HG03521 (cell line): ENCODE measurements around the gene HS2ST1.
"Not testable (repeated sequence)": the region's sequence is repeated elsewhere in the genome, so short reads cannot be mapped to it uniquely, and the experiment has no call there.

Experiments
- ATAC-seq: cut with Tn5 transposase; IDR thresholded peaks from one replicate; pipeline ENCODE4 v1.9.1; 2021; ENCODE audit warnings: mild to moderate bottlenecking, moderate library complexity; ENCODE audit not compliant: unreplicated experiment

The HS2ST1 gene

DNA sequence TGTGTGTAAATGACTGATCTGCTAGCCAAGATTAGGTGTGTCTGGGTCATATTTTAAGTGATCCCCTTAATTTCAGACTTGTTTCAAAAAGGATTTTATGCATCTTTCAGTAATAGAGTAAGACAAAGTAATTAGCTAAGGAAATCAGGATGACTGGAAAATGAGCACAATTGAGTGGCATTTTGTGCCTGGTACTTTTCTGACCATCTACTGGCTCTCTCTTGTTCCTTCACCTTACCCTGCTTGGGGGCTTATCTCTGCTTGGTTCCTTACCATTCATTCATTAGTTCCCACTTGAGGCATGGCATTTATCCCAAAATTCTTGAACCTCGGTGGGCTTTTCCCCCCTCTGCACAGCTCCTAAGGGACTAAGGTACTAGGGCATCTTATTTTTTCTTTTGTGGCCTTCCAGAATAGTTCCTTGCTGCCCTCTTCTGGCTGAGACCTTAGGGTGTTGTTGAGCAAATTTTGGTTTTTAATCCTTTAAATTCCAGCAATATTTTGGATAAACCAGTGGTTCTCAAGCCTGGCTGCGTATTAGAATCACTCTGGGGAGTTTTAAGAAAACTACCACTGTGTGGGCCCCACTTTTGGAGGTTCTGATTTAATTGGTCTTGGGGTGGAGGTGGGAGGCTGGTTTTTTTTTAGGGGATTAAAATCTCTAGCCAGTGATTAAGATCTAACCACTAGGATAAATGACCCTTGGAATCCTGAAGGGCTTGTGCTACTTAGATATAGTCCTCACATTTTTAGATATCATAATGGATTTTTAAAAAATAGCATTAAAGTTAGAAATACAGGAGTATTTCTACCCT, 50.8 kb downstream of the HS2ST1 start:
- no peak for ATAC-seq

GRCh38 chr1:86965827-86966182, 51.4 kb downstream of the HS2ST1 start:
- ATAC-seq, result no peak

- no peak for ATAC-seq
Measured at GRCh38 chr1:86970938-86971337, 56.5 kb downstream of the HS2ST1 start.

DNA sequence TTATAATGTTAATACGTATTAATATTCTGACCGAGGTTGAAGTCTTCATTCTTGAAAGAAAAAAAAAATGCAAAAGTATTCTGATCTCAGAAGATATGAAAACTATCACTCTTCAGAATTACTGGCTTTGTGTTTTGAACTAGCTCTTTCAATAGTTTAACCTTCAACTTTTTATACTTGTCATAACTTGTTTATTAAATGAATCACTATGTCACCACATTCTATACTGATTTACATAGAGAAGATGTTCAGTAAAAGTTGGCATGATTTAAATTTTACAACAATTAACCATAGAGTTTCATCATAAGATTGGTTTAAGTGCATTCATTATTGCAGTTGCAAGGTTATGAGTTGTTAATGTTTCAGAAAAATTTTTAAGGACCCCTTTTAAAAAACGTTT, 57.3 kb downstream of the HS2ST1 start:
- ATAC-seq, result no peak

- no peak for ATAC-seq
Measured at GRCh38 chr1:86972262-86972661, 57.8 kb downstream of the HS2ST1 start.

DNA sequence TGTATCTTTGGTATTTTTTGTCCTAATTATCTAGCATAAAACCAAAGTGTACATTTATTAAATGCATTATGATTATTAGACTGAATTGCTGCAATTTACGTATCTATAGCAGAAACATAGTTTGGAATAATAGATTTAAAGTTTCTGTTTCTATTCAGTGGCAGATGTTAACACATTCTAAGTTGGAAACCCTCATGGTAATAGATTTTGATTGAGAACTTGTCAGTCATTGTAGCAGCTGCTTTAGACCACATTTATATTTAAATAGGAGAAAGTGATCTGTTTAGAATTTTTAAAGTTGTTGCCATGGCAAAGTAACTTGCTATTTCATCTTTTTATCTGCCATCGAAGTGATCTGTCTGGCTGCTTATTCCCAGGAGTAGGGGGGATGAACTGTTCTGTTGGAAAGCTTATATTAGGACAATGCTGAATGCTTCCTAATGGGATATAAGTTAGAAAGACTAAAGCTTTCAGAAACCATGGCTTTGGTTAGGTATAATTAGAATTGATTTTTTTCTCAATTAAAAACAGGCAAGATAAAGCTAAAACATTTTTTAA, 61.6 kb downstream of the HS2ST1 start:
- no peak for ATAC-seq

- ATAC-seq, result no peak
Measured at GRCh38 chr1:86976664-86977063, 62.2 kb downstream of the HS2ST1 start.

DNA sequence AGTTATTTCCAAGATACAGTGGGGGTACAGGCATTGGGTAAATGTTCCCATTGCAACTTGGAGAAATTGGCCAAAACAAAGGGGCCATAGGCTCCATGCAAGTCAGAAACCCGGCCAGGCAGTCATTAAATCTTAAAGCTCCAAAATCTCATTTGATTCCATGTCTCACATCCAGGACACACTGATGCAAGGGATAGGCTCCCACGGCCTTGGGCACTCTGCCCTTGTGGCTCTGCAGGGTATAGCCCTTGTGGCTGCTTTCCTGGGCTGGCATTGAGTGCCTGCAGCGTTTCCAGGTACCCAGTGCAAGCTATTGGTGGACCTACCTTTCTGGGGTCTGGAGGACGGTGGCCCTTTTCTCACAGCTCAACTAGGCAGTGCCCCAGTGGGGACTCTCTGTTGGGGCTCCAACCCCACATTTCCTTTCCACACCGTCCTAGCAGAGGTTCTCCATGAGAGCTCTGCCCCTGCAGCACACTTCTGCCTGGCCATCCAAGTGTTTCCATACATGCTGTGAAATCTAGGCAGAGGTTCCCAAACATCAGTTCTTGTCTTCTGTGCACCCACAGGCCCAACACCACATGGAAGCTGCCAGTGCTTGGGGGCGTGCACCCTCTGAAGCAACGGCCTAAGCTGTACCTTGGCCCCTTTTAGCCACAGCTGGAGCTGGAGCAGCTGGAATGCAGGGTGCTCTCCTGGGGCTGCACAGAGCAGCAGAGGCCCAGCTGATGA, 67.2 kb downstream of the HS2ST1 start:
- no peak for ATAC-seq

GRCh38 chr1:86983677-86984076, 69.2 kb downstream of the HS2ST1 start:
- ATAC-seq, result not testable (repeated sequence)

DNA sequence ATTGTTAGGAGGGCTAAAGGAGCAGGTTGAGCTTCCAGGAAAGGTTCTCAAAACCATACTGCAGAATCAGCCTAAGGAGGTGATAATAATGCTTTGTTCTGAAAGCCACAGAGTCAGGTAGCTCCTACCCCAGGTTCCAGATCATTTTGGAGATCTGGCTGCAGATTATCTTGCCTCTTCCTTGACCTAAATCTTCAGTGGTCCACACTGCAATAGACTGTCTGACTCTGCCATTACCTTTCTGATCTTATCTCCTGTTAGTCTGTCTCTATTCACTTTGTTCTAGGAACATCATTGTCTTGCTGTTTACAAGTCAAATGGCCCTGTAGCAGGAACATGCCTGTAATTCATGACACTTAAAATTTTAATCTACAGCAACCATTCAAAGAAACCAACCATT, 73.0 kb downstream of the HS2ST1 start:
- ATAC-seq, result no peak

GRCh38 chr1:86988835-86989234, 74.4 kb downstream of the HS2ST1 start:
- ATAC-seq, result no peak

GRCh38 chr1:86989690-86990089, 75.3 kb downstream of the HS2ST1 start:
- not testable (repeated sequence) for ATAC-seq

DNA sequence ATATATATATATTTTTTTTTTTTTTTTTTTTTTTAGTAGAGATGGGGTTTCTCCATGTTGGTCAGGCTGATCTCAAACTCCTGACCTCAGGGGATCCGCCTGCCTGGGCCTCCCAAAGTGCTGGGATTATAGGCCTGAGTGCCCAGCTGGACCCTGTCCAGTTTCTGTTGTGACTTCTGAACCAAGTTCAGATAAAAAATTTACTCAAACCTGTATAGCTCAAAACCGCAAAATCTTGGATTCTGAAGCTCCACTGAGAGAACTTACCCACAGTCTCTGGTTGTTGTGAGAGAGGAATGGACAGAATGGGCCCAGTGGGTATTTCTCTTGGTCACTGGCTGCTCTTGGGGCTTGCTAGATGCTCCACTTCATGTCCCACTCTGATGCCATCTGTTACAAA, 76.4 kb downstream of the HS2ST1 start:
- ATAC-seq, result no peak

DNA sequence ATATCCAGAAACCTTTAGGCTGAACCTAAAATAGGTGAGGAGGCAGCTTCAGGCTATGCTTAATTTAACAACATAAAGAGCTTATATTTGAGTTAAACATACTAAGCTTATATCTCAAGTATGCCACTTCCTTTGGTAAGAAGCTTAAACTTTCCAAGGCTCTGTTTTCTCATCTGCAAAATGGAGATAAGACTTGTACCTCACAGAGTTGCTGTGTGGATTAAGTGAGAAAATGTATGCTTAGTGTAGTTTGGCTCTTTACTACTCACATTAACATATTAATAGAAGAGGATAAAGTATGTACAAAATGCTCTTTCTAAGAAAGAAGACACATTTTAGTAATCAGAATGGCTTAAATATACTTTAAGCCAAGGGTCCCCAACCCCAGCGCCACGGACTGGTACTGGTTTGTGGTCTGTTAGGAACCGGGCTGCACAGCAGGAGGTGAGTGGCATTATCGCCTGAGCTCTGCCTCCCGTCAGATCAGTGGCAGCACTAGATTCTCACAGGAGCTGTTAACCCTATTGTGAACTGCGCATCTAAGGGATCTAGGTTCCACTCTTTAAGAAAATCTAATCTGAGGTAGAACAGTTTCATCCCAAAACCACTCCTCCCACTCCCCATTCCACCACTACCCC, 77.2 kb downstream of the HS2ST1 start:
- ATAC-seq, result no peak

- ATAC-seq, result no peak
Measured at GRCh38 chr1:86992861-86993260, 78.4 kb downstream of the HS2ST1 start.

- no peak for ATAC-seq
Measured at GRCh38 chr1:86993269-86993985, 79.0 kb downstream of the HS2ST1 start.

GRCh38 chr1:86994061-86994460, 79.6 kb downstream of the HS2ST1 start:
- no peak for ATAC-seq

- ATAC-seq, result no peak
Measured at GRCh38 chr1:86997538-86997937, 83.1 kb downstream of the HS2ST1 start.

DNA sequence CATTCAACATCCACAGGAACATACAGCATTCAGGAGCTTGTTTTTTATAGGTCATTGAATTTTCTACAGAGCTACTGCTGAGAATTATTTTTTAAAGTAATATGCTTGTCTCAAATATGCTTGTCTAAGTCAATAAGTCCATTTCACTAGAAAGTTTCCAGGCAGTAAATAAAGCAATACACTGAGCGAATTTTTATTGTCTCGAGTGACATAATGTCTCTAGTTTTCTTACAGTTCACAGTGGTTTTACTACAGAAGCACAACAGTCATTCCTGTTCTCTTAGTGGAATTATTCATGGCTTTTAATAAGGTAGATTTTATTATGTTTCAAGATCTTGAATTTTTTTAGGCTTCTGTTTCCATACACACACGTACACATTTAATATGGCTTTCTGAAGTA, 83.8 kb downstream of the HS2ST1 start:
- no peak for ATAC-seq

DNA sequence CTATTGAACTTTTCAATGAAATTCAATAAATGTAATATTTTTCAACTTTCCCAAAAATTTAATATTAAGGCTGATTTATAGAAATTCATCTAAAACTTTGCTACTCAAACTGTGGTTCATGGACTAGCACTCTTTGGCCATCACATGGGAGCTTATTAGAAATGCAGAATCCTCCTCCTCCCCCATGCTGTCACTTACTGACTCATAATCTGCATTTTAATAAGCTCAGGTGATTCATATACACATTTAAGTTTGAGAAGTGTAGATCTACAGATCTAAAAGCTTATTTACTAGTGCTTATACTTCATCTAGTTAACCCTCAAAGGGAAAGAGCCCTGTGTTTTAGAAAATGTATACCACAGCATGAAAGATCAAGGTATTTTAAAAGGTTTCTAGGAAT, 84.3 kb downstream of the HS2ST1 start:
- ATAC-seq, result no peak

DNA sequence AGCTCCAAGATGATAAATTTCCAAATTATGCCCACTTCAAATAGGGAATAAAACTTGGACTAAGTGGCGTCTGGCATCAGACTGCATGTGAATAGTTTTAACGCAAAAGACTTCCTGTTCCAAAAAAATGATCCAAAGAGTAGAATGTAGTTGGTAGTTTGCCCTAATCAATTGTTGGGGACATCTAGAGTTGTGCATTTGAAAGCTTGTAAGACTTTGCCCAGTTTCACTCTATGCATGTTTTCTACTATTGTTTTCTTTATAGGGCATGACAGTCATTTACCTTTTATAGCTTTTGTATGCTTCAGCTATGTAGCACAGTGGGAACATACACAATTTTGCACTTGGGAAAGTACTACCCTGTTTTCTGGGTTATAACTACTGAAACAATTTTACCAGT, 86.0 kb downstream of the HS2ST1 start:
- no peak for ATAC-seq
